NB4 (cell line): ENCODE results near the gene CDC42EP4.
"Not testable (repeated sequence)": the region's sequence is repeated elsewhere in the genome, so short reads cannot be mapped to it uniquely, and the experiment has no call there.

ENCODE experiments used
- DNase-seq: peaks from one replicate; pipeline ENCODE4 v3.0.0; 2010; ENCODE audit warnings: low read depth
- H3K4me3 ChIP-seq: one replicate; pipeline ENCODE4 v1.5.1; 2011; ENCODE audit warnings: mild to moderate bottlenecking, low read depth, low read length, moderate library complexity
- CTCF ChIP-seq: IDR thresholded peaks from one replicate; pipeline ENCODE4 v1.5.1; 2012; ENCODE audit warnings: low read depth, low read length
- MAX ChIP-seq: IDR thresholded peaks from 2 replicates; pipeline ENCODE4 v1.6.1; 2011; ENCODE audit warnings: low read depth, low read length
- MYC ChIP-seq: IDR thresholded peaks from 2 replicates; pipeline ENCODE4 v1.6.1; 2011; ENCODE audit warnings: low read depth, low read length
- POLR2A ChIP-seq: IDR thresholded peaks from 2 replicates; pipeline ENCODE4 v1.6.1; 2011; ENCODE audit warnings: mild to moderate bottlenecking; ENCODE audit not compliant: insufficient read length; ENCODE audit errors: extremely low read depth

Gene CDC42EP4

GRCh38 chr17:73318836-73319235, 7.0 kb upstream of the CDC42EP4 start:
- DNase-seq, result no peak
- H3K4me3 ChIP-seq, result no peak overlapping the region
- TF ChIP-seq POLR2A, result no peak
- TF ChIP-seq MYC, result no peak
- TF ChIP-seq MAX, result no peak
- TF ChIP-seq CTCF, result no peak

GRCh38 chr17:73318427-73318813, 6.6 kb upstream of the CDC42EP4 start:
- no peak for DNase-seq
- TF ChIP-seq CTCF (no peak), POLR2A (no peak), MYC (no peak), MAX (no peak)
- H3K4me3 ChIP-seq, result no peak overlapping the region

- DNase-seq, result no peak
- TF ChIP-seq MYC, result no peak
- TF ChIP-seq POLR2A, result no peak
- no peak for TF ChIP-seq MAX
- TF ChIP-seq CTCF, result no peak
- no peak overlapping the region for H3K4me3 ChIP-seq
Measured at GRCh38 chr17:73317513-73318426, 6.0 kb upstream of the CDC42EP4 start.

- H3K4me3 ChIP-seq, result no peak overlapping the region
- TF ChIP-seq POLR2A, result no peak
- peak; percentile 79 for DNase-seq
Measured at GRCh38 chr17:73316919-73317505, 5.2 kb upstream of the CDC42EP4 start.

- DNase-seq, result no peak
- no peak overlapping the region for H3K4me3 ChIP-seq
- TF ChIP-seq MAX, result no peak
- no peak for TF ChIP-seq POLR2A
- TF ChIP-seq MYC, result no peak
- TF ChIP-seq CTCF, result no peak
Measured at GRCh38 chr17:73315471-73315870, 3.7 kb upstream of the CDC42EP4 start.

GRCh38 chr17:73313526-73314127, 1.8 kb upstream of the CDC42EP4 start:
- peak; percentile 48 for DNase-seq
- TF ChIP-seq MAX (no peak), MYC (no peak), CTCF (no peak), POLR2A (no peak)

GRCh38 chr17:73312887-73313286, 1.1 kb upstream of the CDC42EP4 start:
- DNase-seq, result peak; percentile 31
- not testable (repeated sequence) for H3K4me3 ChIP-seq

More at GRCh38 chr17:73313526-73314127, 1.8 kb upstream of the CDC42EP4 start:
- no peak overlapping the region for H3K4me3 ChIP-seq
